C1 segment of cervical spinal cord (tissue), 14 donors: Measurements from ENCODE around the gene PHIP.

Experiments
- DNase-seq, 14 donors: peaks; one replicate each; lab custom pipeline; 2025; lab: John Stamatoyannopoulos, UW

Gene PHIP

DNA sequence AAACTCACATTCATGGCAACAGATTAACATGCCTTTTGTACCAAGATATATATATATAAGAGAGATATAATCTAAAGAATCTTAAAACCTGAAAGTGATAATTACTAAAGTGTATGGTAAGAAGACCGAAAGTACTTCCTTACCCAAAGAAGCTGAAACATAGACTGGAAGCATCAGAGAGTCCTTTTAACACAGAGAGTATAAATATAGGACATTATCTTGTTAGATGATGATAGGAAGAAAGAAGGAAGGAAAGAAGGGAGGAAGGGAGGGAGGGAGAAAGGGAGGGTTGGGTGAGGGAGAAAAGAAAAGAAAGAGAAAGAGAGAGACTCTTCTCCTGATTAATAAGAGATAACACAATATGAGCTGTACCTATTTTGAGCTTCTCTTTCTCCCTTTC, 68.2 kb downstream of the PHIP start:
- DNase-seq: no peak

DNA sequence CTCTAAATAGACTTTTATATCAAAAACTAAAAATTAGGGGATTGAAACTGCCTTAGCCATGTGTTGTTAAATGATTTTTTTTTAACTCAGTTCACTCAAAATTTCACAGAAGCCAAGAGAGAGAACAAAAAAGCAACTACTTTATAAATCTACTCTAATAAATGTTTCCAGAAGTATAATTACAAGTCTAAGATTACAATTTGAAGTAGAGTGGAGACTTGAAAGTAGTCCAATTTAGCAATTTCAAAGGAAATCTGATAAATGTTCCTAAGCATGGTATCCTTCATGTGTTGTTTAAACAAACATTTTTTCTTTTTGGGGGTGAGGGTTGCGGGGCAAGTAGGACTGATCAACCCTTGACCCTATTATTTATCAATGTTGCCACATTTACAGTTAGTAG, 72.6 kb downstream of the PHIP start:
- DNase-seq: no peak

DNA sequence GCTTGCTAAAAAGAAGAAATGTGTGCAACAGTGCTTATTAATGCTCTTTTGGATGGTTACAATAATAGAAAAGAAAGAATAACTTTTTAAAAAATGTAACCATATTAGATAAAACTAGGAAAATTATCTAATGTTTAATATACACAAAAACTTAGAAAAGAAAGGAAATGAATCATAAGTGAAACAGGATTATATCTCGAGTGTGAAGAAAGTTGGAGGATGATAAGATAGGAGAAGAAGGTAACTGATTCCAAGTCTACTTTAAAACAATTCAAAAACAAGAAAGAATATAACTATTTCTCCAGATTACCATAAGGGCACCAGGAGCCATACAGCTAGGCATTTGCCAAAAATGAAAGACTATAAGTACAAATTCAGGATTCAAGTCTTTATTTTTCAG, 73.0 kb downstream of the PHIP start:
- no peak for DNase-seq

- no peak for DNase-seq
Observed at GRCh38 chr6:79004239-79004638, 73.8 kb downstream of the PHIP start.

GRCh38 chr6:79001415-79001814, 76.6 kb downstream of the PHIP start:
- no peak for DNase-seq

DNA sequence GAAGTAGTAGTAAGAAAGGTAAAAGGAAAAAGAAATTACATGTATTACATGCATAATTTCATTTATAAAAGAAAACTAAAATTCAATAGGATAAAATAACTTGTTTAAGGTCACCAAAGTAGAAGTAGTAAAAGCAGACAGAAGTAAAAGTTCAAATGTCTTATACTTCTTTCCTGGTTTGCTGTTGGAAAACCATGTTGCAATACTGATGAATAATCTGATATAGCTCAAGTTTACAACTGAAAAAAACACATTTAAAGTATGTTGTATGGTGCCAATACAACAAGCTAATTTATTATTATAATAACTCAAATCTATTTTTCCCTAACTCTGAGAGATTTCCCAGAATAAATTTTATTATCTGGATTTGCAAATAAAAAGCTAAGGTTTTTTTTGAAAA, 78.3 kb downstream of the PHIP start:
- no peak for DNase-seq

DNA sequence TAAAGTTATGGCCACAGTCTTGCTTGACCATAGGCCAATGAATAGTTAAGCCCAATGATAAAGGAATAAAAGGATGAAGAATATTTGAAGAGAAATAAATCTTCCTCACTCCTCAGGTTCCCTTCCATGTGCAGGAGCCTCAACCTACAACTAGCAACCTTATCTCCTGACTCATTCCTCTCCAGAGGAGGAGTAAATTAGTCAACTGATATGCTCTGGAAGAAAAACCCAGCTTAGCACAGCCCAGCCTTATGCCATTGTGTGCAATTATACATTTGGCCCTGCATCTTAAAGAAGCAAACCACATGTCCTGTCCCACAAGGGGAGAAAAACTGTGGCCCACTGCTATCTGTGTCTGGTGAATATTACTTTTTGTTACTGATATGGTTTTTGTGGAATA, 82.1 kb downstream of the PHIP start:
- DNase-seq: no peak

DNA sequence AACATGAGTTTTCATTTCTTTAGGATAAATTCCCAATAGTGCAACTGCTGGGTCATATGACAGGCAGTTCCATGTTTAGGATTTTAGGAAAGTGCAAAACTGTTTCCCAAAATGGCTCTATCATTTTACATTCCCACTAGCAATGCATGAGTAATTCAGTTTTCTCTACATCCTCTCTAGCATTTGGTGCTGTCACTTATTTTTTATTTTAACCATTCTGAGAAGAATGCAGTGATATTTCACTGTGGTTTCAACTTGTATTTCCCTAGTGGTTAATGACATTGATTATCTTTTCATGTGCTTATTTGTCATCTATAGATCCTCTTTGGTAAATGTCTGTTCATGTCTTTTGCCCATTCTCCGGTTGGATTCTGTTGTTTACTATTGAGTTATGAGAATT, 82.7 kb downstream of the PHIP start:
- DNase-seq: no peak

- DNase-seq: no peak
Observed at GRCh38 chr6:78993955-78994354, 84.1 kb downstream of the PHIP start.

DNA sequence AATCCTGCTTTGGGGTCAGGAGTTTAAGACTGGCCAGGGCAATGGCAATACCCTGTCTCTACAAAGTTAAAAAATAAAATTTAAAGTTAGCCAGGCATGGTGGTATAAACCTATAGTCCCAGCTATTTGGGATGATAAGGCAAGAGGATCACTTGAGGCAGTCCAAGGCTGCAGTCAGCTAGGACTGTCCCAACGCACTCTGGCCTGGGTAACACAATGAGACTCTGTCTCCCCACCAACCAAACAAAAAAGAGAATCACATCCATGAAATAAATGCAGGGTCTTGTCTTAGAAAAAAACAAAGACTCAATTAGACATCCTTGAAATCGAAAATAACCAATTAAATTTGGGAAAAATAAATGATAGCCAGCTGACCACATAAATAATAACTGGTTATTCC, 88.9 kb downstream of the PHIP start:
- DNase-seq: peak in 1 of 14 donors; percentile 2

DNA sequence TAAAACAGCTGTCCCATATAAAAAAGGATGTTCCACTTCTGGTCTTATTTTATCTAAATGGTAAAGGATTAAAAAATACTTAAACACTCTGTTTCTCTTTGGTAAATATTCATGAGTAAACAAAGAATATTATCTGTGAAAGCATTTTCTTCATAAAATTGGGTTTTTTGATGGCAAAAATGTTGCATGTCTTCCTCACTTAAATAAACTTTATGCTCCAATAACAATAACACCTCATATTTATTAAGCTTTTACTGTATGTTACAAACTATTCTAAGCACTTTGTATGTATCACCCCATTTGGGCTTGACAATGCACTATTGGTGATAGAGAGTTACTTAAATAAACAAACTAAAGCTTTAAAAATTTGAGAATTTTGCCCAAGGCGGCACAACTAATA, 91.9 kb downstream of the PHIP start:
- DNase-seq: no peak

DNA sequence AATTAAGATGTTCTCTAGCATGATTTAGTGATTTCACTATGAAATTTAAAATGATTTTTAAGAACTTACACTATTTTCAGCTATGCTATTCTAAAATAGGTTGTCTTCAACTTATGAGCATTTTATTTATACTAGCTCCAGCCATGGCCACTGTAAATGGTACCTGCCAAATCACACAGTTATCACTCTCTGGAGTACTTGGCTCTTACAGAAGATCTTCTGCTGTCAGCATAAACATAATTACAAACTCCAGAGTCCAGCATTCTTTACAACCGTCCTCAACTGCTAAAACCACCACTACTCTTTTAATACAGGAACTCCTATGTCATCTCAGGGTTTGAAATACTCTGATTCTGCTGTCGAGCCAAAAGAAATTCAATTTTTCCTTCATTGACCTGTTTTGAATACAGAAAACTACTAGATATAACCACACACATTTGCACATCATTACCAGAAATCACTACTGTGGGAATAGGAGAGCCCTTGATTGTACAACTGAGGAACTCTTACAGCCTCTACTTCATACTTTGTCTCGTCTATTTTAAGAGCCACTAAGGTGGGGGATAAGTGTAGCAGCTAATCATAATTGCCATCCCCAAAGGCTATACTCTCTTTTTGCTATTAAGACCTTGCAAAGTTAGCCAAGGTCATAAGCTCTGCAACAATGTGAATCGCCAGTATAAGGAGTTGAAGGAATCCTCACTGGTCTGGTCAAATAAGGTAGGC, 93.7 kb downstream of the PHIP start:
- DNase-seq: no peak

GRCh38 chr6:78967191-78967590, 110.9 kb downstream of the PHIP start:
- DNase-seq: no peak

- no peak for DNase-seq
Observed at GRCh38 chr6:78966542-78966941, 111.5 kb downstream of the PHIP start.

DNA sequence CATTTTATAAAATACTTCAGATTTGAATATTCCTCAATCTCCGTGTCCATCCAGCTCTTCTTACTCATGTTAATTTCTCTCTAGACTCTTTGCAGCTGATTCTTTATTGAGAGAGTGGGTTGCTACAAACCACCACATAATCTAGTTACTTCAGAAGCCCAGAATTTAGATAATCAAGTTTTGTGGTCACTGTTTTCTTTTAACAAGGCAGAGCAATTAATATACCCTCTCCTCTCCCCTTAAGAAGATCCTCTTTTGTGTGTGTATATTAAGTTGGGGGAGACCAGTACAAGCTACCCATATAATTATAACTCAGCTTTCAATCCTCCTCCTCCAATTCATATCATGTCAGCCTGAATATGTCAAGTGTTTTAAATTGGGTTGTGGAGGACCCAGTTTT, 115.6 kb downstream of the PHIP start:
- DNase-seq: no peak

GRCh38 chr6:78954740-78955139, 123.3 kb downstream of the PHIP start:
- no peak for DNase-seq

DNA sequence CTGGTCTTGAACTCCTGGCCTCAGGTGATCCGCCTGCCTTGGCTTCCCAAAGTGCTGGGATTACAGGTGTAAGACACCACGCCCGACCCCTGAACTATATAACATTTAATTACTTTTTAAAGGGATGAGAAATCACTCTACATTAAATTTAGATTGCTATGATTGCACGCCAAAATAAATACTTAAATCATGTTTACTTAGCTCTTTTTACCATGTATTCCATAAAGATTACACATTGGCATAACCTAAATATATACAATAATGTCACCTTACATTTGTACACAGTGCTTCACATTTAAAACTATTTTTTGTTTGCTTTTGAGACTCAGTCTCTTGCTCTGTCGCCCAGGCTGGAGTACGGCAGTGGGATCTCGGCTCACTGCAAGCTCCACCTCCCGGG, 124.3 kb downstream of the PHIP start:
- no peak for DNase-seq

DNA sequence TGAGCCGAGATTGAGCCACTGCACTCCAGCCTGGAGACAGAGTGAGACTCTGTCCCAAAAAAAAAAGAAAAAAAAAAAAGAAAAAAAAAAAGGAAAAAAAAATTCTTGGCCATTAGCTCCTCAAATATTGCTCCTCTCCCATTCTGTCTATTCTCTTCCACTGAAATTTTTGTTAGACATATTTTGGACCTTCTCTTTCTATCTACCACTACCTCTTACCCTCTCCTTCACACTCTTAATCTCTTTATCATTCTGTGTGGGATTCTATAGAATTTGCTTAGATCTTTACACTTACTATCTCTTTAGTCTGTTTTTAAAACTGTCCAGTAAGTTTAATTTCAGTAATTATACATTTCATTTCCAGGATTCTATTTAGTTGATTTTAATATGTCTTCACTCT, 125.7 kb downstream of the PHIP start:
- no peak for DNase-seq

- DNase-seq: no peak
Observed at GRCh38 chr6:78948785-78949184, 129.3 kb downstream of the PHIP start.

DNA sequence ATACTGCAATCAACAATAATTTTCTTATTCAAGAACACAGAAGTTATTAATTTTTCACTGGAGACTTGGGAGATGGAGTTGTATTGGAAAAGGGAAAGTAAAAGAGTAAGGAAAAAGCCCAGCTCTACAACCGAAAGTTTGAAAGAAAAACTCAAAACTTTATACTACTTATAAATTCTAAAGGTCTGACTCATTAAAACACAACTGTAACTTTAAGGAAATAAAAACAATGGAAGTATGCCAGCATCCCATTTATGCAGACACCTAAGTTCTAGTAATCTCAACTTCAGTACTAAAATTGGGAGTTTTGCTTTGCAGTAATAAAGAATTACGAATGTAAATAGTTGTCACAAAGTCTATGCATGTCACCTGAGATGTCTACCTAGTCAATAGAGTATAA, 130.1 kb downstream of the PHIP start:
- no peak for DNase-seq

GRCh38 chr6:78947529-78947928, 130.5 kb downstream of the PHIP start:
- no peak for DNase-seq

GRCh38 chr6:78942446-78942845, 135.6 kb downstream of the PHIP start:
- no peak for DNase-seq

DNA sequence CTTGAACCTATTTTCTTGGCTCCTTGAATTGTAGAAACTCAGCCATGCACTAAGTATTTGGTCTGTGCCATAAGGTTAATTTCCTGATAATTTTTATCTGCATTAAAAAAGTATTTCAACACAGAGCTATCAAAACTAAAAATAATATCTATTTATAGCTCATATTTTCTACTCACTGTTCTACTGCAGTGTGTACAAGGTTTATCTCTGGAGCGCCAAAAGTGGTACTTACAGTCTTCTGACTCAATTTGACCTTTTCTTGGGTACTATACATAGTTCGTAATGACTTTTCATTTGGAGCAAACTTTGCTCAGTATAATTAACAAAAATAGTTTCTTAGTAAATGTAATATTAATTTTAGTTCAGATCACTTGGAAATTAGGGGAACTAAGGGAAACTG, 141.5 kb downstream of the PHIP start:
- DNase-seq: no peak

DNA sequence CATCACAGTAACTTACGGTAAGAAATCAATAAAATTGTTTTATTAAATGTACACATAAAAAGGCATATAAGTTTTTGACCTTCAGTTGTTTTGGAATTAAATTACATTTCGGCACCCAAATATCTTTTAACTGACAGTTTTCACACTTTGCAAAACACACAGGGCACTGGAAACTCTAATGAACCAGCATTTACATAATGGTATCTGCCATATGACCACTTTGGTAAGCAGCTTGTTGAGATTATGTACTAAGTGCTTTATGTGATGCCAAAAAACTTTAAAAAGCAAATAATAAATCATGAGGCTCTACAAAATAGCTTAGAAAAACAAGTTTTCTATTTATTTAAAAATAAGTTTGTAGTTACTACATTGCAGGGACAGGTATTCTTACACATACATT, 142.5 kb downstream of the PHIP start:
- no peak for DNase-seq
